Activated CD8-positive, alpha-beta memory T cell treated with anti-CD3 and anti-CD28 coated beads, Interleukin-2, amount 50 U/mL, for 1 hour (primary cell): ENCODE measurements around the gene LONRF2.
"Not testable (repeated sequence)": the region's sequence is repeated elsewhere in the genome, so short reads cannot be mapped to it uniquely, and the experiment has no call there.

Experiments
- DNase-seq: peaks from one replicate; pipeline ENCODE4 v3.0.0-alpha.2; 2020; ENCODE audit errors: extremely low read depth

LONRF2 gene

GRCh38 chr2:100321866-100322820 is at the start of gene LONRF2:
TSS of gene LONRF2 (minus strand) at chr2:100322501. CDS start at chr2:100322093, 408 bp downstream.
- DNase-seq = no peak

- DNase-seq = no peak
These were observed 44.9 kb upstream of the LONRF2 start for GRCh38 chr2:100367163-100367562.

GRCh38 chr2:100365434-100365833 is 43.1 kb upstream of the LONRF2 start:
- no peak for DNase-seq

DNA sequence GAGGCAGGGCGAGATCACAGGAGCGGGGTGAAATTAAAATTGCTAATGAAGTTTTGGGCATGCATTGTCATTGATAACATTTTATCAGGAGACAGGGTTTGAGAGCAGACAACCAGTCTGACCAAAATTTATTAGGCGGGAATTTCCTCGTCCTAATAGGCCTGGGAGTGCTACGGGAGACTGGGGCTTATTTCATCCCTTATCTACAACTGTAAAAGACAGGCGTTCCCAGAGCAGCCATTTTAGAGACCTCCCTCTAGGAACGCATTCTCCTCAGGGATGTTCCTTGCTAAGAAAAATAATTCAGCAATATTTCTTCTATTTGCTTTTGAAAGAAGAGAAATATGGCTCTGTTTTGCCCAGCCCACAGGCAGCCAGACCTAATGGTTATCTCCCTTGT is 40.0 kb upstream of the LONRF2 start:
- not testable (repeated sequence) for DNase-seq

DNA sequence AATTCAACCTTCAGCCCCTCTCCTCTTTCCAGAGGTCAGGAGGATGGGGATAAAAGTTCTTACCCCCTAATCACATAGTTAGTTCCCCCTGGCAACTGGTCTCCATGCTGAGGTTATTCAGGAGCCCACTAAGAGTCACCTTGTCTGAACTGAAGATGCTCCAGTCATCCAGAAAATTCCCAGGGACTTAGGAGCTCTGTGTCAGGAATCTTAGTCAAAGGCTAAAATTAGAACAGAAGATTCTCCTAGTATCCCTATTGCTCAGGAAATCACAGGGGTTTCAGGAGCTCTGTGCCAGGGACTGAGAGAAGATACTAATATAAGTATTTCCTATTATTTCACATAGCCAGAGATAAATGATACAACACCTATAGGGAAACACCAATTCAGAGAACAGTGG is 37.3 kb upstream of the LONRF2 start:
- DNase-seq = no peak

GRCh38 chr2:100358554-100358953 is 36.3 kb upstream of the LONRF2 start:
- DNase-seq = no peak

DNA sequence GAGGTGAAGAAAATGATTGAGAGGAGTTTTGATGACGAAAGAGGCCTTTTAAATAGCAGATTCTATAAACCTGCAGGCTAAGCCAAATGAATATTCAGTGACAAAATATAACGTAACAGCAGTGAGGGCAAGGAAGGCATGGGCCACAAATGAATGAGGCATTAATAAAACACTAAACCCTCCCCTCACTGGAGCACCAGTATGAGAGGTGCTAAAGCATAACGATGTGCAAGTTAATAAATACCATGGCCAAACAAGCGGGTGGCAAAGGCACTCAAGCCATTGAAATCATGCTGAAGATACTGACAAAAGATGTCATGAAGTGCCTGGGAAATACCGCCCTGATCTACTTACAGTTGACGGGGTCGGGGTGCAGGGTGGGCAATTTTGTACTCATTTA is 30.2 kb upstream of the LONRF2 start:
- DNase-seq = no peak

DNA sequence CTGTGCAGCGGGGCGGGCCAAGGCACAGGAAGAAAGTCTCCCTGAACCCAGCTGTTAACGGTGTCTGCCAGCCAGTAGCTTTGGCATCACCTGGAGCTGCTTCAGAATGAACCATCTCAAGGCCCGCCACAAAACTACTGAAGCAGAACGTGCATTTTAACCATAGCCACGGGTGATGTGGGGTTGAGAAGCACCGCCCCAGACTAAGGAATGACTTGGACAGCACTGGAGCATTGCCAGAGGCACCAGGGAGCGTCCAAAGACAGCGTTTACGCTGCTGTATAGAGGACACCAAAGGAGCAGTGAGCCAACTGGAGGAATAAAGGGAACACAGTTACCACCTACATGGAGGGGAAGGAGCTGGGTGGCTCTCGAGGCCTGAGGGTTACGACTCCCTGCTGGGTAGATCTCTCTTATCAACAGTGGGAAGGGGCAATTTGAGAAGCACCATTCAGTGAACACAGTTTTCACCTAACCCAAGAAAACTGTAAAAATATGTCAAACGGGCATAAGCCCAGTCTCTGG is 28.4 kb upstream of the LONRF2 start:
- DNase-seq = no peak

DNA sequence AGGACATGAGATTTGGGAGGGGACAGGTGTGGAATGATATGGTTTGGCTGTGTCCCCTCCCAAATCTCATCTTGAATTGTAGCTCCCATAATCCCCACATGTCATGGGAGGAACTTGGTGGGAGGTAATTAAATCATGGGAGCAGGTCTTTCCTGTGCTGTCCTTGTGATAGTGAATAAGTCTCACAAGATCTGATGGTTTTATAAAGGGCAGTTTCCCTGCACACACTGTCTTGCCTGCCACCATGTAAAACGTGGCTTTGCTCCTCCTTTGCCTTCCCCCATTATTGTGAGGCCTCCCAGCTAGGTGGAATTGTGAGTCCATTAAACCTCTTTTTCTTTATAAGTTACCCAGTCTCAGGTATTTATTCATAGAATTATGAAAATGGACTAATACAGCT is 22.8 kb upstream of the LONRF2 start:
- not testable (repeated sequence) for DNase-seq

- DNase-seq = no peak
These were observed 22.1 kb upstream of the LONRF2 start for GRCh38 chr2:100344433-100344832.

- DNase-seq = not testable (repeated sequence)
These were observed 20.2 kb upstream of the LONRF2 start for GRCh38 chr2:100342466-100342865.

GRCh38 chr2:100339823-100340222 is 17.5 kb upstream of the LONRF2 start:
- DNase-seq = no peak

DNA sequence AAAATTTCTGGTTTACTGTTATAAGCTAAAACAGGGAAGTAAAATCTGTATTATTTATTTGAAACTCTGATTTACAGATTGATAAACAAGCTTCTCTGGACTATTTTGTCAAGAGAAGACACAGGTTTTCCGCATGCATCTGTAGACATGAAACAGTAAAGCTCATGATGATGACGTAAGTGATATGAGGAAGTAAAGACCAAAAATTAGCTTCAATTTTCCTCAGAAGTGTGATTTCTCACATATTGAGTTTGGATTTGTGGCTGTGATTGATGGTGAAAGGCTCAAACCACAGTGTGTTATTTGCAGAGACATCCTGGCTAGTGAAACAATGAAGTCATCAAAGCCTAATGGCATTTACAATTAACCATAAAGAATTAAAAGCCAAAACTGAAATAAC is 12.6 kb upstream of the LONRF2 start:
- DNase-seq = no peak

DNA sequence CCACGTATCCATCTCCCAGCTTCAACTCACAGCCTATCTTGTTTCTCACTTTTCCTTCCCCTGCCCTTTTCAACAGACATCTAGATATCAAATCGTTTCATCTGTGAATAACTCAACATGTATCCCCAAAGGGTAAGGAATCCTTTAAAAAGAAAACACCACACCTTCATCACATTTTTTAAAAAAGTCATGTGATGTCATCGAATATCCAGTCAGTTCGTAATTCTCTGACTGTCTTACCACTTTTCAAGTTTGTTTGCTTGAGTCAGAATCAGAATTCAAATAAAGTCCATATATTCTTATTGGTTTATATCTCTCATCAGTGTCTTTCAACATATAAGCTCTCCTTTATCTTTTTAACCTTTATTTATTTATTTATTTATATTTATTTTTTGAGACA is 5.4 kb upstream of the LONRF2 start:
- DNase-seq = no peak

GRCh38 chr2:100321179-100321865 is 979 bp downstream of the LONRF2 start:
- no peak for DNase-seq

- no peak for DNase-seq
These were observed 1.6 kb downstream of the LONRF2 start for GRCh38 chr2:100320547-100321178.

- DNase-seq = no peak
These were observed 4.7 kb downstream of the LONRF2 start for GRCh38 chr2:100317634-100318033.

DNA sequence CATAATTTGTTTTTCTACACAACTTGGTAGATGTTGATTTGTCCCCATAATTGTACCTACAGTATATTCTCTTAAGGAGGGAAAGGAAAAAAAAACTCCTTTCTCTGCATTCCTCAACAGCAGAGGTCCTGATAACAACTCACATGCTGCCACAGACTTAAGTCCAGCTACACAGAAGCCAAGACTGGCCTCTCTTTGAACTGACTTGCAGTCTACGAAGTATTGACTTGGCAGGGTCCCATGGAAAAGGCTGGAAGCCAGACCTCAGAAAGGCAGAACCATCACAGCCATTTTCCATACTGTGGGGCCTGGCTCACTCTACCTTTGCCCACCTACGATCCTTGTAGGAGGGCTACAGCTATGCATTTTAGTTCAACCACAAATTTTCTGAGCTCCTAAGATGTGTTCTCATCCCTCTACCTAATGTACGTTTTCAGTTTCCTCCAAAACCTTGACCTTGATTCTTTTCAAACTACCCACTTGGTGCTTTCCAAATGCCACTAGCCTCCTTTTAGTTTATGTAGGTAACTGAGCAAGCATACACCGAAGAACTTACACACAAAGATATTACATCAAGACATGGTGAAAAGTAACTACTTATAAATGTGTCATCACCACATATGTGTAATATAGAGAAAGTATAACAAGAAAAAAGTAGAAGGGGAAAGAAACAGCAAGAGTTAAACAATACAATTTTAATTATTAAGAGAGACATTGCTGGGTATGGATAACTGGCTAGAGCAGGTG is 12.2 kb downstream of the LONRF2 start:
- DNase-seq = no peak

DNA sequence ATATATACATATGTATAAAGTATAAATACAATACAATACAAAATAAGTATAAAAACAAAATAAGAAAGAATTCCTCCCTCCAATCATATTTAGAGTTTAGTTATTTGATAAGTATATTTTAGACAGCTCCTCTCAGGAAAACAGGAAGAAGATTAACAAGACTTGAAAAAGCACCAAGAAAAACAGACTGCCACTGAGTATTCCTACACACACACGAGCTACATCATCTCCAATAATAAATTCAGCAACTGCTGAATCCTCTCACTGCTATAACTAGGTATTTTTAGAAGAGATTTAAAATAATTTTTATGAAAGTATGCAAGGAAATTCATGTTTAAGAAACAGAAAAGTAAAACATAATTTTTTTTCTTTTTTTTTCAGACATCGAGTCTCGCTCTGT is 13.0 kb downstream of the LONRF2 start:
- no peak for DNase-seq

DNA sequence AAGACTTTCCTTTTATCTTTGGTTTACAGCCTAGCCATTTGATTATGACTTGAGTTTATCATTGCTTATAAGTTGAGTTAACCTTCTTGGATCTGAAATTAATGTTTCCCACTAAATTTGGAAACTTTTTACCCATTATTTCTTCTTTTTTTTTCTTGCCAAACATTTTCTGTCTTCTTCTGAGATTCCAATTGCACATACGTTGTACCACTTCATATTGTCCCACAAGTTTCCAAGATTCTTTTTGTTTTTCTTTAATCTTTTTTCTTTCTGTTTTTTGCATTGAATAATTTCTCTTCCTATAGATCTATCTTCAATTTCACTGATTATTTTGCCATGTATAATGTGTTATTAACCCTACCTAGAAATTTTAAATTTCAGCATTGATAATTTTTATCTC is 18.6 kb downstream of the LONRF2 start:
- DNase-seq = no peak

- no peak for DNase-seq
These were observed 19.8 kb downstream of the LONRF2 start for GRCh38 chr2:100302585-100302892.
